ENCODE measurements around the gene ACVR1.
"Not testable (repeated sequence)": the region's sequence is repeated elsewhere in the genome, so short reads cannot be mapped to it uniquely, and the experiment has no call there.

Gene ACVR1

GRCh38 chr2:157788201-157788600, 87.9 kb downstream of the ACVR1 start:
- DNase-seq: no peak

- no peak for DNase-seq
These were observed 88.7 kb downstream of the ACVR1 start for GRCh38 chr2:157787364-157787938.

DNA sequence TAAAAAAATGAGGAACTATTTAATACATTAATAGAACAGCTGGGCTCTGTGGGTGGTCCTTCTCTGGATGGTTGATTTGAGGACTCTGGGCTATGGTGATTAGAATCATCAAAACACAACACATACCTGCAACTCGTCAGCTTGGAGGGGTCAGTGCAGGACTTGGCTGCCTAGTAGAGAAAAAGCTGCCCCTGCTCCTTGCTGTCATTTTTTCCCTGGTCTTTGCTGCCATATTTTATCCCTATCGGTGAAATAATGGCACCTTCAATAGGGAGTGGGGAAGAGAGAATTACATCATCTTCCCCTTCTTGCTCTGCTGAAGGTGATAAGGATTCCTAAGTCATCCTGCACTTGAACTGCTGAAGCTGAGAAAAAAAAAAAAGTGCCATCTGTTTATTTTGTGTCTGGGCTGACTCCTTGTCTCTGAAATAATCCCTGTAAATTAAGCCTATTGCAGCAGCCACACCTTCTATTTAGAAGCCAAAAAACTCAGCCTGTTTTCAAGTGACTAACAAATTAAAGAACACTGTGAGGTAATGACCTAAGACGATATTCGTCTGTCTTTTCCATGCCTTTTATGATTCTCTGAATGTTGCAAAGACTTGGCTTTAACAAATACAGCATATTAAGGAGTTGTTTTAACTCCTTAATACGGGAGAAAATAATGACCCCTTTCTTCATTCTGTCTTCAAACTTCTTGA, 89.3 kb downstream of the ACVR1 start:
- DNase-seq: no peak

GRCh38 chr2:157785866-157786662, 90.1 kb downstream of the ACVR1 start:
- DNase-seq: no peak

GRCh38 chr2:157785200-157785599, 90.9 kb downstream of the ACVR1 start:
- no peak for DNase-seq

DNA sequence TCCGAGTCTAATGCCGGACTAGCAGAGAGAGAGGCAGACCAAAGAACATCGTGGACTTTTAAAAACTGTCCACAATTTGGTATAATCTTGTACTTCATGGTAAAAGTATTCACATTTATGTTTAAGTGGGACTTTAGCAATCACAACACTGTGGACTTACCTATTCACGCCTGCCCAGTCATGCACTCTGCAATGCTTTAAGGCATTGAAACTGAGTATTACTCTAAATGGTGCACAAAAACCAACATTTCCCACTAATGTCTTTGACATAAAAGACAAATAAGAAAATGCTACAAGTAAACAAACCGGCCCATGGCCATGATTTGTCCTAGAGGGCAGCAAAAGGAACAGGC, 91.3 kb downstream of the ACVR1 start:
- DNase-seq: no peak

DNA sequence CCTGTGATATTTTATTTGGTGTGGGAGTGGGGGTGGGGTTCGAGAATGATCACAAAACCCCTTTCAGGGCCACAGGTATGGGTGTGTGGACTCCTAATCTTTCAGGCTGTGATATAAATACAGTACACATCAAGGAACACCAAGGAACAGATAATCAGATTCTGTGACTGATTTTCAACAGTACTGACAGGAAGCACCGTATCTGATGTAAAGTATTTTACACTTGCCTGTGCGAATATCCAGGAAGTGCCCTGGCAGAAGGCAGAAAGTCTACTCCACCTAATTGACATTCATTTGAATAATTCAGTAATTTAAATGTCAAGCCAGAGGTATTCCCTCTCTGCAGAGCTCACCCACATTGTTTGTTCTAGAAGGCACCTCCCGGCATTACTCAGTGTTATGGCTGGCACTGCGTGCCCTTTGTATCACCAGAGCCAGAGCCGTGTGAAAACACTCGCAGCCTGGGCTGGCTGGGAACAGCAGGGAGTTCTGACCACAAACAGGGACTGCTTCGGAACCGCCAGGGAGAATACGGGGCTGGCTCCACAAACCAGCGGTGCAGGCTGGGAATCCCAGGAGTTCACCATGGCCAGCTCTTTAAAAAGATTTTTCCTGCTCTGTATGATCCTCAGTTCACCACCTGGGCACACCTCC, 91.8 kb downstream of the ACVR1 start:
- DNase-seq: peak; percentile 12

DNA sequence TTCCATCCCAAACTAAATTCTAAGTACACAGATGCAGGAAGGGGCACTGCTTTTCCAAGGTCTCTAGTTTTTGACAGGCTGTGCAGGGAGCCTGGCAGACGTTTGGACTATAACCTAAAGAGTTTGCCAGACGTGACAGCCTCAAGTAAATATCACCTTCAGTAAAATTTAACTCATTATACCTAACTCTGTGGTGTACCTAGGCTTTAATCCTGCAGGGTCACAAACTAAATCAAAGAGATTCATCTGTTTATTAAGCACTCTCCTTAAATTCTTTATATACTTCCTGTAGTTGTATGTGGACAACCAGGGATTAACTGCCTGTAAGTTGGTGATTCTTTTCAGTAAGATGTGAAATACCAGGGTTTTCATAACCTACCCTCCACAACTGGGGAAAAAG, 92.9 kb downstream of the ACVR1 start:
- no peak for DNase-seq

GRCh38 chr2:157782057-157782845, 93.9 kb downstream of the ACVR1 start:
- no peak for DNase-seq

DNA sequence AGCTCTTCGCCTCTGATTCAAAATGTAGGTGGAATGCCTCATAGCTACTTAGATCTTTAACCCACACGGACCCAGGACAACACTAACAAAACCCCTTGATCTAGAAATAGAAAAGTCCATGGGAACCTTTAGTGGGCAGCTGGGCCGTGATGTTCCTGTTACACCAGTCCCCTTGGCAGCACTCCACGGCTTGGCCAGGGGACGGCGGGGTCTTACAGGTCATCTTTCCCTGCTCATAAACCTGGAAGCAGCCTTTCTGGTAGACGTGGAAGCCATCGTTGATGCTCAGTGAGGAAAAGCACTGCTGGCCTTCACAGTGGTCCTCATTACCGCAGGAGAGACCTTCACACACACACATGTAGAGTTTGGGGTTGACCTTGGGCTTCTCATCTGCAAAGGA, 95.9 kb downstream of the ACVR1 start:
- no peak for DNase-seq

DNA sequence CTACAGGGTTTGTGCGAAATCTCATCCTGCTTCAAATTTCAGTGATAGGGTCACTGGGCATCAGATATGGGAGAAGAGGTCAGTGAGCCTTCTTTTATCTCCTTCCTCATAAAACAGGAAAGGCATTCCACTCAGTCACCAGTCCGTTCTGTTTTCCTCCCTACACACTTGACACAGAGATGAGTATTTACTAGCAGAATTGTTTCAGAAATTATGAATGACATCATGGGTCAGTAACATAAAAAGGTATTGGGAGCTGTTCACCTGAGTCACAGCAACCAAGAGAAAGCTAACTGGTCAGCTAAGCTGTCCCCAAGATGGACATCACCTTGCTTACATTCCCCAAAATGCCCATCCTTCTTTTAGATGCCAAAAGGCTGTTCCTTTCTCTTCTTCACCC, 96.3 kb downstream of the ACVR1 start:
- DNase-seq: no peak

DNA sequence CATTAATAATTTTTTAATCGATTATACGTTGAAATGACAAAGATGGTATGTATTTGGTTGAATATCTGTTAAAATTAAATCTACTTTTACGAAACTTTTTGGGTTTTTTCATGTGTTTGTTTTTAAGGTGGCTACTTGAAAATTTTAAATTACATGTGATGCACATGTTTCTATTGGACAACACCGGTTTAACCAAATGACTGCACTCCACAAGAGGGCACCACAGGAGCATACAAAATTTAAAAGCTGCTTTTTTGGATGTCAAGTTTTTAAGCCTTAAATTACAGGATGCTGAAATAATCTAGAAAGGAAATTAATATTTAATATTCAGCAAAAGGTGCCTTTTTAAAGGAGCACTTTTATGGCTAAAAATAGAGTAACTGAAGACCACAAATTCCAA, 98.7 kb downstream of the ACVR1 start:
- peak; percentile 59 for DNase-seq

DNA sequence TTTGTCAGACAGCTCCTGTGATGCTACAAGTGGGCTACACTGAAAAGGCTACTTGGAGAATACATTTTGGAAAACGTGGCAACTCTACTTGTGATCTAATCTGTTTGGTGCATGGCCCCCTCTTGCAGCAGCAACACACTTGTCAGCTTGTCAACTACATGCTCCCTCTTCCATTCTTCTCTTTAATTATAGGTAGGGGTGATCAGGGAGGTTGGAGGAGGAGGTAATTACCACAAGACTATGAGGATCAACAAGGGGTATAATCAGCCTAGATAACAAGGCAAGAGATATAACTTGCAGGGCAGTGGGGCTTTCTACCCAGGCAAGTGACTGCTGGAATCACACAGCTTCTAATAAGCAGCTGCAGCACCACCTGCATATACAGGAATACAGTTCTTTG, 104.9 kb downstream of the ACVR1 start:
- no peak for DNase-seq

DNA sequence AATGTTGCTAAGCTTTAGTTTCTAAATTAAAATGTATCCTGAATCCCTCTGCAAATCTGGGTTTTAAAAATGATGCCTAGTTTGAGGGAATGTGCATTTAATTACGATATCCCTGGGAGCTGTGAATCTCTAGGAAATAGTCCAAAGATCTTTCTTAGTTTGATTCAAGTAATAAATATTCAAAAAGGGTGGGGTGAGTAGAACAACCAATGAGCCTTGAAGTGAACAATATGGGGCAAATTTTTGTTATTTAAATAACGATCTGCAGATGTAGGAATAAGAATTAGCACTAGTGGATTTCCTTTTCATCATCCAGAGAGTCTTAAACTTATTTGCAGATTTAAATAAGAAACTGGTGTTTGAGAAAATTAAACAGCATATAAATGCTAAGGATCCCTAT, 106.3 kb downstream of the ACVR1 start:
- no peak for DNase-seq

DNA sequence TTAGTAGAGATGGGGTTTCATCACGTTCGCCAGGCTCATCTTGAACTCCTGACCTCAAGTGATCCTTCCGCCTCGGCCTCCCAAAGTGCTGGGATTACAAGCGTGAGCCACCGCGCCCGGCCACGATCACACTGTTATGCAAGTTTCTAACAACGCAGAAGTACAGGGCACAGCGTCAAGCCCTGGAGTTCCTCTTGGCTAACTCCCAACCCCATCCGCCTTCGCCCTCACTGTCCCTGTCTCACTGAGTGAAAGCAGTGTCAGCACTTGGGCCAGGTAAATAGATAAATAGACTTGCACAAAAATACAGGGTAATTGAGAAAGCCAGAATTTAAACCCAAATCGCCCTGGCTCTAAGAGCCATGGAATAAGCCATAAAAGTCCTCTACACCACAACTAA, 111.7 kb downstream of the ACVR1 start:
- DNase-seq: no peak

DNA sequence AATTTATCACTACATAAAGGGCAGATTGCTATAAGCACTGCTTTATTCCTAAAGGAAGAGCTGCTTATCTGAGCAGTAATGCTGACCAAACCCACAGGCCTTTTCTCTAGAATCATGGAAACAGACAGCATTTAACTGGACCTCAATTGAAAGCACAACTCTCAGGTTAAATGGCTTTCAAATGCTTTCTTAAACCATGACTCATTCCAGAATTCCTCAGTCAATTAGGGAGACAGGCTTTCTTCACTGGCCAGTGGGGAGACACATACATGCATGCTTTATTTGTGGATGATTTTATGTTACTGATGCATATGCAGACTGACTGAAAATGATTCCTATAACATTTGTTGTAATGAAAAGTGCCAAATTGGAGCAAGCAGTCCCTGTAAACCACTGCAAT, 114.6 kb downstream of the ACVR1 start:
- DNase-seq: no peak

DNA sequence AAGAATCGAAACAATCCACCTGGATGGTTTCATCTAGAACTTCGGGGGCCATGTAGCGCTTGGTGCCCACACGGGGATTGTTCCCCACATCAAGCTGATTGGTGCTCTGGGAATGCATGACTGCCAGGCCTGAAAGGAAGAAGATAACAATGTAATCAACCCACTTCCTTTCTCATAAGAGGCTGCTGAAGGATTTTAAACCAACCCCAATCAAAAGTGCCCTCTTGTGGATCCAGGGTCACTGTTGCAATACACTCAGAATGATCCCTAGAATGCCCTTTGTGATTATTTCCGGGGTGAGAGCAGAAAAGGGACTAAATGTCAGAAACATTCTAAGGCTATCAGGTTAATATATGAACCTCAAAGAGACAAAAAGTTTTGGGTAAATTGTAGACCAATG, 115.2 kb downstream of the ACVR1 start:
- DNase-seq: no peak

GRCh38 chr2:157759855-157760254, 116.3 kb downstream of the ACVR1 start:
- DNase-seq: no peak

DNA sequence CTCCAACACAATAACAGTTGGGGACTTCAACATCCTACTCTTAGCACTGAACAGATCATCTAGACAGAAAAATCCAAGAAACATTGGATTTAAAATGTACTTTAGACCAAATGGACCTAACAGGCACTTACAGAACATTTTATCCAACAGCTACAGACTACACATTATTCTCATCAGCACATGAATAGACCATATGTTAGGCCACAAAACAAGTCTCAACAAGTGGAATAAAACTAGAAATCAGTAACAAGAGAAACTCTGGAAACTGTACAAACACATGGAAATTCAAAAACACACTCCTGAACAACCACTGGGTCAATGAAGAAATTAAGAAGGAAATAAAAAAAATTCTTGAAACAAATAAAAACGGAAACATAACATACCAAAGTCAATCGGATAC, 117.5 kb downstream of the ACVR1 start:
- no peak for DNase-seq

DNA sequence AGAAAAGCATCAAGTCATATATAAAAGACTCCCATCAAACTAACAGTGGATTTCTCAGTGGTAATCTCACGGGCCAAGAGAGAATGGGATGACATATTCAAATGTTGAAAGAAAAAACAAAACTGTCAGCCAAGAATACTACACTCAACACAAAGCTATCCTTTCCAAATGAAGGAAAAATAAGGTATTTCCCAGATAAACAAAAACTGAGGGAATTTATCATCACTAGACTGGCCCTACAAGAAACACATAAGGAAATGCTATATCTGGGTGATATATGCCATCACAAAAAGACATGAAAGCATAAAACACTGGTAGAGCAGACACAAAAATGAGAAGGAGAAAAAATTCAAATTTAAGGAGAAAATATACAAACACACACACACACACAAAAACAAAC, 118.6 kb downstream of the ACVR1 start:
- DNase-seq: no peak

- DNase-seq: not testable (repeated sequence)
These were observed 119.7 kb downstream of the ACVR1 start for GRCh38 chr2:157756447-157756846.

DNA sequence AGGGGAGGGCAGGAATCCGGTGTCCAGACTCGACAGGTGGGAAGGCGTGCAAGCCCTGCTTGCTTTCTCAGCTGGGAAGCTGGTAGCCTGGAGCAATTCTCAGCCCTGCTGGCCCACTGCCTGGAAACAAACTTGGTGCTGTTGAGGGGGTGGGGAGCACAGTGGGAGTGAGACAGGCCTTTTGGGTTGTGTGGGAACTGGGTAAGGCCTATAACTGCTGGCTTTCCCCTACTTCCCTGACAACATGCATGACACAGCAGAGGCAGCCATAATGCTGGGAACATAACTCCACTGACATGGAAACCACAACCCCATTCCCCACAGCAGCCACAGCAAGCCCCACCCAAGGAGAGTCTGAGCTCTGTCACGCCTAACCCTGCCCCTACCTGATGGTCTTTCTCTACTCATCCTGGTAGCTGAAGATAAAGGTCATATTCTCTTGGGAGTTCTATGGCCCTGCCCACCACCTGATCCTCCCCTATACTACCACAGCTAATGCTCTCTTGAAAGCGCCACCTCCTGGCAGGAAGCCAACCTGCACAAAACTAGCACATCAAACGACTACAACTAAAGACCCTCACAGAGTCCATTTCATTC, 124.6 kb downstream of the ACVR1 start:
- peak; percentile 29 for DNase-seq

DNA sequence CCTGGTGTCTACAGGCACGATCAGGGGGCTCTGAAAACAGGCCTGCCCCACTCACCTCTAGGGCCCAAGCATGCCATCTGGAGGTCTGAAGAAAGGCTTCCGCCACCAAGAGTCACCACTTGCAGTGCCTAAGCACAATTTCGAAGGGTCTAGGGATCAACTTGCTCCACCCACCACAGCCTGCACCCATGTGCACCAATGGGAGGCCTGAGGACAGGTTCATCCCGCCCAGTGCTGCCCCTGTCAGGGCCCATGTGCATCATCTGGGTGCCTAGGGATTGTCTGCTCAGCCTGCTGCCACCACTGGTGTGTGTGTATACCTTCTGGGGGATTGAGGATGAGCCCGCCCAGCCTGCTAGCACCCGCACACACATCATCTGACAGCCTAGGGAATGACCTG, 126.4 kb downstream of the ACVR1 start:
- DNase-seq: no peak
